HepG2 (cell line): ENCODE results near the gene TMEM167B. TPM values are rescaled to one million over a fixed set of nuclear protein-coding genes. Genes with fewer than 3 reads are reported as not detected.

ENCODE experiments used
- CENPX ChIP-seq: sonication (generic); formaldehyde crosslinking; IDR thresholded peaks from 2 replicates; pipeline ENCODE4 v1.9.0; 2021; ENCODE audit warnings: mild to moderate bottlenecking, missing genetic modification reagents, moderate library complexity
- CHD4 ChIP-seq: fragments of 200-600 bp; sonication (generic); IDR thresholded peaks from 2 replicates; pipeline ENCODE4 v1.7.0; 2017; ENCODE audit warnings: mild to moderate bottlenecking, low read length, borderline replicate concordance
- NPAS2 ChIP-seq: sonication (generic); formaldehyde crosslinking; IDR thresholded peaks from 2 replicates; pipeline ENCODE4 v1.8.0; 2022; ENCODE audit warnings: mild to moderate bottlenecking, missing genetic modification reagents, borderline replicate concordance
- TARDBP ChIP-seq: sonication (generic); formaldehyde crosslinking; IDR thresholded peaks from 2 replicates; pipeline ENCODE4 v1.8.0; 2022; ENCODE audit warnings: mild to moderate bottlenecking, missing genetic modification reagents
- YEATS4 ChIP-seq: sonication (generic); formaldehyde crosslinking; IDR thresholded peaks from 2 replicates; pipeline ENCODE4 v1.4.0; 2020; ENCODE audit warnings: missing genetic modification reagents, borderline replicate concordance
- ZFP37 ChIP-seq: sonication (generic); formaldehyde crosslinking; IDR thresholded peaks from 2 replicates; pipeline ENCODE4 v1.4.0; 2020; ENCODE audit warnings: missing genetic modification reagents, borderline replicate concordance
- ZNF44 ChIP-seq: sonication (generic); formaldehyde crosslinking; IDR thresholded peaks from 2 replicates; pipeline ENCODE4 v1.5.1; 2020; ENCODE audit warnings: mild to moderate bottlenecking, missing genetic modification reagents
- ZSCAN30 ChIP-seq: sonication (generic); formaldehyde crosslinking; IDR thresholded peaks from 2 replicates; pipeline ENCODE4 v1.5.0; 2020; ENCODE audit warnings: mild to moderate bottlenecking, missing genetic modification reagents
- polyA plus RNA-seq, 8 experiments: library from polyadenylated mRNA; depleted of rRNA in 3 of 8; stranded (reverse) in 7 of 8; unstranded in 1 of 8; fragments of >200 nt; fragmentation: Illumina TruSeq in 4 of 8; extraction: Trizol in 4 of 8; gene quantifications; 2 replicates each; pipeline versions ENCODE4 v1.2.1 to v1.2.3, GENCODE V29; 2011 to 2016; ENCODE audit warnings: low read depth in 4 of 8, missing spikeins in 1 of 8, mixed read lengths in 1 of 8; ENCODE audit not compliant: insufficient read depth in 1 of 8
- total RNA-seq, 5 experiments: library from RNA; depleted of rRNA; stranded (reverse); fragments of >200 nt; fragmentation: Illumina TruSeq; extraction: Trizol; gene quantifications; 2 replicates each; pipeline ENCODE4 v1.2.3, GENCODE V29; 2016; ENCODE audit warnings: low read depth in 1 of 5
- TF ChIP-seq, protein P1 (sequence below): sonication (generic); formaldehyde crosslinking; IDR thresholded peaks from 2 replicates; pipeline ENCODE4 v1.4.0; 2020; ENCODE audit warnings: low read depth, missing genetic modification reagents
- TF ChIP-seq, protein P2 (sequence below): sonication (generic); formaldehyde crosslinking; IDR thresholded peaks from 2 replicates; pipeline ENCODE4 v1.9.0; 2021; ENCODE audit warnings: missing genetic modification reagents, borderline replicate concordance
- TF ChIP-seq, protein P3 (sequence below): sonication (generic); formaldehyde crosslinking; IDR thresholded peaks from 2 replicates; pipeline ENCODE4 v1.8.0; 2022; ENCODE audit warnings: mild to moderate bottlenecking, missing genetic modification reagents; ENCODE audit not compliant: insufficient replicate concordance
- TF ChIP-seq, protein P4 (sequence below): sonication (generic); formaldehyde crosslinking; IDR thresholded peaks from 2 replicates; pipeline ENCODE4 v1.4.0; 2020; ENCODE audit warnings: mild to moderate bottlenecking, missing genetic modification reagents
- TF ChIP-seq, protein P5 (sequence below): sonication (generic); formaldehyde crosslinking; conservative IDR thresholded peaks from 2 replicates; pipeline ENCODE4 v1.4.0; 2020; ENCODE audit warnings: missing genetic modification reagents
- TF ChIP-seq, protein P6 (sequence below): sonication (generic); formaldehyde crosslinking; IDR thresholded peaks from 2 replicates; pipeline ENCODE4 v1.5.1; 2020; ENCODE audit warnings: mild to moderate bottlenecking, missing genetic modification reagents

TMEM167B gene
- total and polyA plus RNA-seq, 2 of the 13 experiments (the other 11 are each of a cell fraction or from before 2014, with no cell fraction given) = 9.5 to 22.4 TPM

DNA sequence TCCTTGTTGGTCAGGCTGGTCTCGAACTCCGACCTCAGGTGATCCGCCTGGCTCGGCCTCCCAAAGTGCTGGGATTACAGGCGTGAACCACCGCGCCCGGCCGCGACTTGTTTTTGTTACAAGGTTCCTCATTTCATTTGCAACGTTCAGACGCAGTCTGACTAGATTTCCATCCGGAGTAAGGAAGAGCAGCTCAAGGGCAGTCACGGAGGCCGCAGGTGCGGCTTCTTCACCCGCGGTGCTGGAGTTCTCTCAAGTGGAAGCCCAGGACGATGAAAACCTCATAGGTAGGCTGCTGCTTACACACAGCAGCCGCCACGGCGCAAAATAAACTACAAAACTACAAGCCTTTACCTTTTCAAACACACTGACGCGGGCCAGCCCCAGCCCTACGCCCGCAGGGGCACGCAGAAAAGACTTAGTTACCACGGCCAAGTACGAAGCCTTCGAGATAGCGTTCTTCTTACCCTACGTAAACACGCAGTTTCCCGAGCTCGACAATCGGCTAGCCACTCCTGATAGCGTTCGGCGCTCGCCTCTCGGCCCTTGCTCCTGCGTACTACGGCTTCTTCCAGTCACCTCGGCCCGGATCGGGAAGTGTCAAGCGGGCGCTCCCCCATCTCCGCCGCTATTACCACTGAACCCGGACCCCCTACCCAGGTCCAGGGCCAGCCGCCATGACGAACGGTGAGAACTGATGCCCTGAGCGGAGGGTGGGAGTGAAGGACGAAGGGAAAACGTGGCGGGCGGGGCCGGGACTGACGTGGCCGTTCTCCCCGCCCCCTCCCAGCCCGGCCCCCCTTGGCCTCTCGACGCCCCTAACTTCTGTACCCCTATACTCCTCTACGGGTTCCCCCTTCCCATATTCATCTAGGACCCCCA lies at the start of gene TMEM167B (continued):
- TF ChIP-seq, protein P1, sequence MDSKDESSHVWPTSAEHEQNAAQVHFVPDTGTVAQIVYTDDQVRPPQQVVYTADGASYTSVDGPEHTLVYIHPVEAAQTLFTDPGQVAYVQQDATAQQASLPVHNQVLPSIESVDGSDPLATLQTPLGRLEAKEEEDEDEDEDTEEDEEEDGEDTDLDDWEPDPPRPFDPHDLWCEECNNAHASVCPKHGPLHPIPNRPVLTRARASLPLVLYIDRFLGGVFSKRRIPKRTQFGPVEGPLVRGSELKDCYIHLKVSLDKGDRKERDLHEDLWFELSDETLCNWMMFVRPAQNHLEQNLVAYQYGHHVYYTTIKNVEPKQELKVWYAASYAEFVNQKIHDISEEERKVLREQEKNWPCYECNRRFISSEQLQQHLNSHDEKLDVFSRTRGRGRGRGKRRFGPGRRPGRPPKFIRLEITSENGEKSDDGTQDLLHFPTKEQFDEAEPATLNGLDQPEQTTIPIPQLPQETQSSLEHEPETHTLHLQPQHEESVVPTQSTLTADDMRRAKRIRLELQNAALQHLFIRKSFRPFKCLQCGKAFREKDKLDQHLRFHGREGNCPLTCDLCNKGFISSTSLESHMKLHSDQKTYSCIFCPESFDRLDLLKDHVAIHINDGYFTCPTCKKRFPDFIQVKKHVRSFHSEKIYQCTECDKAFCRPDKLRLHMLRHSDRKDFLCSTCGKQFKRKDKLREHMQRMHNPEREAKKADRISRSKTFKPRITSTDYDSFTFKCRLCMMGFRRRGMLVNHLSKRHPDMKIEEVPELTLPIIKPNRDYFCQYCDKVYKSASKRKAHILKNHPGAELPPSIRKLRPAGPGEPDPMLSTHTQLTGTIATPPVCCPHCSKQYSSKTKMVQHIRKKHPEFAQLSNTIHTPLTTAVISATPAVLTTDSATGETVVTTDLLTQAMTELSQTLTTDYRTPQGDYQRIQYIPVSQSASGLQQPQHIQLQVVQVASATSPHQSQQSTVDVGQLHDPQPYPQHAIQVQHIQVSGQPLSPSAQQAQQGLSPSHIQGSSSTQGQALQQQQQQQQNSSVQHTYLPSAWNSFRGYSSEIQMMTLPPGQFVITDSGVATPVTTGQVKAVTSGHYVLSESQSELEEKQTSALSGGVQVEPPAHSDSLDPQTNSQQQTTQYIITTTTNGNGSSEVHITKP (CRISPR knock-in tag) = peak; percentile 63; the same call in 1 of the 2 replicates
- TF ChIP-seq TARDBP (CRISPR knock-in tag) = peak; percentile 92
- no peak for TF ChIP-seq CHD4
- peak; percentile 79; the same call in 1 of the 2 replicates for TF ChIP-seq ZNF44 (CRISPR knock-in tag)
- TF ChIP-seq ZFP37 (CRISPR knock-in tag) = no peak
- peak; percentile 95 for TF ChIP-seq YEATS4
- TF ChIP-seq, protein P2, sequence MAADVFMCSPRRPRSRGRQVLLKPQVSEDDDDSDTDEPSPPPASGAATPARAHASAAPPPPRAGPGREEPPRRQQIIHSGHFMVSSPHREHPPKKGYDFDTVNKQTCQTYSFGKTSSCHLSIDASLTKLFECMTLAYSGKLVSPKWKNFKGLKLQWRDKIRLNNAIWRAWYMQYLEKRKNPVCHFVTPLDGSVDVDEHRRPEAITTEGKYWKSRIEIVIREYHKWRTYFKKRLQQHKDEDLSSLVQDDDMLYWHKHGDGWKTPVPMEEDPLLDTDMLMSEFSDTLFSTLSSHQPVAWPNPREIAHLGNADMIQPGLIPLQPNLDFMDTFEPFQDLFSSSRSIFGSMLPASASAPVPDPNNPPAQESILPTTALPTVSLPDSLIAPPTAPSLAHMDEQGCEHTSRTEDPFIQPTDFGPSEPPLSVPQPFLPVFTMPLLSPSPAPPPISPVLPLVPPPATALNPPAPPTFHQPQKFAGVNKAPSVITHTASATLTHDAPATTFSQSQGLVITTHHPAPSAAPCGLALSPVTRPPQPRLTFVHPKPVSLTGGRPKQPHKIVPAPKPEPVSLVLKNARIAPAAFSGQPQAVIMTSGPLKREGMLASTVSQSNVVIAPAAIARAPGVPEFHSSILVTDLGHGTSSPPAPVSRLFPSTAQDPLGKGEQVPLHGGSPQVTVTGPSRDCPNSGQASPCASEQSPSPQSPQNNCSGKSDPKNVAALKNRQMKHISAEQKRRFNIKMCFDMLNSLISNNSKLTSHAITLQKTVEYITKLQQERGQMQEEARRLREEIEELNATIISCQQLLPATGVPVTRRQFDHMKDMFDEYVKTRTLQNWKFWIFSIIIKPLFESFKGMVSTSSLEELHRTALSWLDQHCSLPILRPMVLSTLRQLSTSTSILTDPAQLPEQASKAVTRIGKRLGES (CRISPR knock-in tag) = 0 out of 2 replicates have a peak, but pooled peaks have one; percentile 33
- TF ChIP-seq, protein P3, sequence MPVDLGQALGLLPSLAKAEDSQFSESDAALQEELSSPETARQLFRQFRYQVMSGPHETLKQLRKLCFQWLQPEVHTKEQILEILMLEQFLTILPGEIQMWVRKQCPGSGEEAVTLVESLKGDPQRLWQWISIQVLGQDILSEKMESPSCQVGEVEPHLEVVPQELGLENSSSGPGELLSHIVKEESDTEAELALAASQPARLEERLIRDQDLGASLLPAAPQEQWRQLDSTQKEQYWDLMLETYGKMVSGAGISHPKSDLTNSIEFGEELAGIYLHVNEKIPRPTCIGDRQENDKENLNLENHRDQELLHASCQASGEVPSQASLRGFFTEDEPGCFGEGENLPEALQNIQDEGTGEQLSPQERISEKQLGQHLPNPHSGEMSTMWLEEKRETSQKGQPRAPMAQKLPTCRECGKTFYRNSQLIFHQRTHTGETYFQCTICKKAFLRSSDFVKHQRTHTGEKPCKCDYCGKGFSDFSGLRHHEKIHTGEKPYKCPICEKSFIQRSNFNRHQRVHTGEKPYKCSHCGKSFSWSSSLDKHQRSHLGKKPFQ (CRISPR knock-in tag) = peak; percentile 54
- TF ChIP-seq ZSCAN30 (CRISPR knock-in tag) = peak; percentile 81
- TF ChIP-seq NPAS2 (CRISPR knock-in tag) = no peak
- TF ChIP-seq, protein P4, sequence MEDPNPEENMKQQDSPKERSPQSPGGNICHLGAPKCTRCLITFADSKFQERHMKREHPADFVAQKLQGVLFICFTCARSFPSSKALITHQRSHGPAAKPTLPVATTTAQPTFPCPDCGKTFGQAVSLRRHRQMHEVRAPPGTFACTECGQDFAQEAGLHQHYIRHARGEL = no peak
- TF ChIP-seq, protein P5, sequence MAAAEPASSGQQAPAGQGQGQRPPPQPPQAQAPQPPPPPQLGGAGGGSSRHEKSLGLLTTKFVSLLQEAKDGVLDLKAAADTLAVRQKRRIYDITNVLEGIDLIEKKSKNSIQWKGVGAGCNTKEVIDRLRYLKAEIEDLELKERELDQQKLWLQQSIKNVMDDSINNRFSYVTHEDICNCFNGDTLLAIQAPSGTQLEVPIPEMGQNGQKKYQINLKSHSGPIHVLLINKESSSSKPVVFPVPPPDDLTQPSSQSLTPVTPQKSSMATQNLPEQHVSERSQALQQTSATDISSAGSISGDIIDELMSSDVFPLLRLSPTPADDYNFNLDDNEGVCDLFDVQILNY (CRISPR knock-in tag) = peak; percentile 38; the same call in 1 of the 2 replicates
- TF ChIP-seq, protein P6, sequence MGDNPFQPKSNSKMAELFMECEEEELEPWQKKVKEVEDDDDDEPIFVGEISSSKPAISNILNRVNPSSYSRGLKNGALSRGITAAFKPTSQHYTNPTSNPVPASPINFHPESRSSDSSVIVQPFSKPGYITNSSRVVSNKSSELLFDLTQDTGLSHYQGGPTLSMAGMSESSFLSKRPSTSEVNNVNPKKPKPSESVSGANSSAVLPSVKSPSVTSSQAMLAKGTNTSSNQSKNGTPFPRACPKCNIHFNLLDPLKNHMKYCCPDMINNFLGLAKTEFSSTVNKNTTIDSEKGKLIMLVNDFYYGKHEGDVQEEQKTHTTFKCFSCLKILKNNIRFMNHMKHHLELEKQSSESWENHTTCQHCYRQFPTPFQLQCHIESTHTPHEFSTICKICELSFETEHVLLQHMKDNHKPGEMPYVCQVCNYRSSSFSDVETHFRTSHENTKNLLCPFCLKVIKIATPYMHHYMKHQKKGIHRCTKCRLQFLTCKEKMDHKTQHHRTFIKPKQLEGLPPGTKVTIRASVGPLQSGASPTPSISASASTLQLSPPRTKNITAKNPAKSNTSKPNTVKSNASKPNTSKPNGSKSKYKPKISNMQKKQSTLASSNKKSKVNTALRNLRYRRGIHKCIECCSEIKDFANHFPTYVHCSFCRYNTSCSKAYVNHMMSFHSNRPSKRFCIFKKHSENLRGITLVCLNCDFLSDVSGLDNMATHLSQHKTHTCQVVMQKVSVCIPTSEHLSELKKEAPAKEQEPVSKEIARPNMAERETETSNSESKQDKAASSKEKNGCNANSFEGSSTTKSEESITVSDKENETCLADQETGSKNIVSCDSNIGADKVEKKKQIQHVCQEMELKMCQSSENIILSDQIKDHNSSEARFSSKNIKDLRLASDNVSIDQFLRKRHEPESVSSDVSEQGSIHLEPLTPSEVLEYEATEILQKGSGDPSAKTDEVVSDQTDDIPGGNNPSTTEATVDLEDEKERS = no peak
- no peak for TF ChIP-seq CENPX
